AG10803 (cell line): Measurements from ENCODE around the gene CHMP5.

ENCODE experiments used
- DNase-seq: peaks from one replicate; pipeline ENCODE4 v3.0.0; 2010; ENCODE audit warnings: low read depth
- H3K4me3 ChIP-seq: 2 replicates; pipeline ENCODE4 v1.5.1; 2011; ENCODE audit warnings: mild to moderate bottlenecking, low read length, control low read depth
- CTCF ChIP-seq: conservative IDR thresholded peaks from 2 replicates; pipeline ENCODE4 v1.5.1; 2011; ENCODE audit warnings: mild to moderate bottlenecking, low read length, control low read depth, inconsistent platforms

Gene CHMP5

GRCh38 chr9:33329979-33330378 lies 65.1 kb downstream of the CHMP5 start:
- peak; percentile 10 for DNase-seq
- no peak for TF ChIP-seq CTCF
- no peak overlapping the region for H3K4me3 ChIP-seq

- no peak overlapping the region for H3K4me3 ChIP-seq
- peak; percentile 22 for DNase-seq
- TF ChIP-seq CTCF: no peak
Observed at GRCh38 chr9:33331377-33331891, 66.6 kb downstream of the CHMP5 start.
